Panc1 (cell line): ENCODE results near the gene CCDC85C. TPM values are rescaled to one million over a fixed set of nuclear protein-coding genes. Genes with fewer than 3 reads are reported as not detected.

Experiments
- ATAC-seq: fragments of 200-7000 bp; cut with Tn5 transposase; 2 replicates; pipeline ENCODE4 v1.9.1; 2020; ENCODE audit warnings: mild to moderate bottlenecking, moderate library complexity
- BruUV-seq: library from RNA; stranded (reverse); fragments of 400-500 nt; replicated peaks from 2 replicates; lab custom pipeline; 2021; lab: Mats Ljungman, UMichigan
- CTCF ChIA-PET: fragments of 300-600 bp; sonication (Branson Sonifier 250); formaldehyde crosslinking; loops from one replicate; lab custom pipeline; 2022; ENCODE audit warnings: antibody characterized with exemption; lab: Charles Lee
- POLR2A ChIA-PET: fragments of 300-600 bp; sonication (Branson Sonifier 250); formaldehyde crosslinking; loops from one replicate; lab custom pipeline; 2022; ENCODE audit warnings: antibody characterized with exemption; lab: Charles Lee
- DNase-seq: peaks from one replicate; pipeline ENCODE4 v3.0.0-alpha.2; 2010; ENCODE audit warnings: low read depth, low spot score
- H3K27ac ChIP-seq: 2 replicates; pipeline ENCODE4 v1.5.1; 2011; ENCODE audit warnings: mild to moderate bottlenecking, low read length, inconsistent platforms
- H3K27me3 ChIP-seq: fragments of 200-500 bp; sonication (Bioruptor generic); 2 replicates; pipeline ENCODE4 v1.6.0; 2014; ENCODE audit warnings: low read length, inconsistent platforms; ENCODE audit not compliant: control insufficient read depth, insufficient read depth
- H3K36me3 ChIP-seq: fragments of 200-500 bp; sonication (Bioruptor generic); 2 replicates; pipeline ENCODE4 v1.5.1; 2014; ENCODE audit warnings: inconsistent platforms, mild to moderate bottlenecking, low read length, moderate library complexity; ENCODE audit not compliant: control insufficient read depth, insufficient read depth
- H3K4me1 ChIP-seq: 2 replicates; pipeline ENCODE4 v1.5.1; 2011; ENCODE audit warnings: inconsistent platforms, mild to moderate bottlenecking, low read length, moderate library complexity; ENCODE audit not compliant: control insufficient read depth, insufficient read depth
- H3K4me3 ChIP-seq, 2 experiments: 2 replicates each; pipeline ENCODE4 v1.5.1; 2011 to 2012; ENCODE audit warnings: low read depth in 2 of 2, low read length in 2 of 2, mild to moderate bottlenecking in 2 of 2, inconsistent platforms in 1 of 2, moderate library complexity in 1 of 2
- H3K9me3 ChIP-seq: fragments of 200-500 bp; sonication (Bioruptor generic); 2 replicates; pipeline ENCODE4 v1.5.1; 2014; ENCODE audit warnings: low read depth, mild to moderate bottlenecking, inconsistent platforms, low read length, moderate library complexity; ENCODE audit not compliant: control insufficient read depth, insufficient read depth
- POLR2AphosphoS5 ChIP-seq: IDR thresholded peaks from 2 replicates; pipeline ENCODE4 v1.6.1; 2012; ENCODE audit warnings: mild to moderate bottlenecking, low read depth, low read length, moderate library complexity
- SIN3A ChIP-seq: IDR thresholded peaks from 2 replicates; pipeline ENCODE4 v1.6.1; 2012; ENCODE audit warnings: low read depth, mild to moderate bottlenecking, low read length, moderate library complexity, borderline replicate concordance; ENCODE audit not compliant: insufficient read depth
- TCF7L2 ChIP-seq: IDR thresholded peaks from 2 replicates; pipeline ENCODE4 v1.6.1; 2011; ENCODE audit warnings: mild to moderate bottlenecking, low read depth, low read length, inconsistent platforms
- in situ Hi-C: cut with HindIII; loops from 2 replicates; pipeline ENCODE4 v1.10.0; 2016; ENCODE audit warnings: low sequenced_read_pairs, low pct_unique_long_range_greater_than_20kb
- intact Hi-C: fragments of 100-400 bp; cut with micrococcal nuclease; formaldehyde crosslinking; loops from one replicate; pipeline ENCODE4 v1.10.0; 2022; ENCODE audit not compliant: unreplicated experiment
- total RNA-seq: library from RNA; stranded (reverse); gene quantifications from one replicate; pipeline ENCODE4 v1.2.1, GENCODE V29; 2021; ENCODE audit not compliant: unreplicated experiment
- TF ChIP-seq, protein P1 (sequence below), 2 experiments: IDR thresholded peaks; 2 replicates each; pipeline ENCODE4 v1.6.1; 2011 to 2012; ENCODE audit warnings: low read depth in 2 of 2, control low read depth in 1 of 2, low read length in 1 of 2, mild to moderate bottlenecking in 1 of 2, moderate library complexity in 1 of 2; ENCODE audit not compliant: insufficient read depth in 1 of 2
- TF ChIP-seq, protein P2 (sequence below): fragments of 450-650 bp; IDR thresholded peaks from 2 replicates; pipeline ENCODE4 v1.5.1; 2017; ENCODE audit warnings: mild to moderate bottlenecking

The CCDC85C gene
- total RNA-seq, 1 experiment from 2014 or later = 96.6 TPM

DNA sequence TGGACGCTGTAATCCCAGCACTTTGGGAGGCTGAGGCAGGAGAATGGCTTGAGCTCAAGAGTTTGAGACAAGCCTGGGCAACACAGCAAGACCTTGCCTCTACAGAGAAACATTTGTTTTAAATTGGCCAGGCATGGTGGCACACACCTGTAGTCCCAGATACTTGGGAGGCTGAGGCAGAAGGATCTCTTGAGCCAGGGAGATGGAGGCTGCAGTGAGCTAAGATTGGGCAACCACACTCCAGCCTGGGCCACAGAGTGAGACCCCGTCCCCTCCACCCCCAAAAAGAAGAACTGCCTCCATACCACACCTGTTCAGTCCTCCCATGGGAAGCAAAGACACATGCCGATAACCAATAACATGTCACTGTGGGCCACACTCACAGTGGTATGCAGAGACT, 19.2 kb downstream of the CCDC85C start:
- Histone ChIP-seq H3K9me3 (no peaks in the 10 kb centered on the region), H3K27ac (no peak overlapping the region), H3K4me1 (peaks cover 38% of the 10 kb centered on the region), H3K27me3 (no peaks in the 10 kb centered on the region), H3K4me3 (no peak overlapping the region), H3K36me3 (no peaks in the 10 kb centered on the region)
- no peak for DNase-seq
- in situ Hi-C loops (no loop called here), intact Hi-C loops (no loop called here)
- no peak for ATAC-seq
- CTCF ChIA-PET = interaction anchor here (0.6 kb wide), 1 partner anchor 43 kb away, joined by 4 read pairs; no protein-coding TSS in a partner anchor
- no peak for TF ChIP-seq SIN3A
- TF ChIP-seq, protein P1, sequence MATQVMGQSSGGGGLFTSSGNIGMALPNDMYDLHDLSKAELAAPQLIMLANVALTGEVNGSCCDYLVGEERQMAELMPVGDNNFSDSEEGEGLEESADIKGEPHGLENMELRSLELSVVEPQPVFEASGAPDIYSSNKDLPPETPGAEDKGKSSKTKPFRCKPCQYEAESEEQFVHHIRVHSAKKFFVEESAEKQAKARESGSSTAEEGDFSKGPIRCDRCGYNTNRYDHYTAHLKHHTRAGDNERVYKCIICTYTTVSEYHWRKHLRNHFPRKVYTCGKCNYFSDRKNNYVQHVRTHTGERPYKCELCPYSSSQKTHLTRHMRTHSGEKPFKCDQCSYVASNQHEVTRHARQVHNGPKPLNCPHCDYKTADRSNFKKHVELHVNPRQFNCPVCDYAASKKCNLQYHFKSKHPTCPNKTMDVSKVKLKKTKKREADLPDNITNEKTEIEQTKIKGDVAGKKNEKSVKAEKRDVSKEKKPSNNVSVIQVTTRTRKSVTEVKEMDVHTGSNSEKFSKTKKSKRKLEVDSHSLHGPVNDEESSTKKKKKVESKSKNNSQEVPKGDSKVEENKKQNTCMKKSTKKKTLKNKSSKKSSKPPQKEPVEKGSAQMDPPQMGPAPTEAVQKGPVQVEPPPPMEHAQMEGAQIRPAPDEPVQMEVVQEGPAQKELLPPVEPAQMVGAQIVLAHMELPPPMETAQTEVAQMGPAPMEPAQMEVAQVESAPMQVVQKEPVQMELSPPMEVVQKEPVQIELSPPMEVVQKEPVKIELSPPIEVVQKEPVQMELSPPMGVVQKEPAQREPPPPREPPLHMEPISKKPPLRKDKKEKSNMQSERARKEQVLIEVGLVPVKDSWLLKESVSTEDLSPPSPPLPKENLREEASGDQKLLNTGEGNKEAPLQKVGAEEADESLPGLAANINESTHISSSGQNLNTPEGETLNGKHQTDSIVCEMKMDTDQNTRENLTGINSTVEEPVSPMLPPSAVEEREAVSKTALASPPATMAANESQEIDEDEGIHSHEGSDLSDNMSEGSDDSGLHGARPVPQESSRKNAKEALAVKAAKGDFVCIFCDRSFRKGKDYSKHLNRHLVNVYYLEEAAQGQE (IDR thresholded peaks at IDR 0.05; ENCODE audit: insufficient read depth in 1 of 2, low read depth in 2 of 2, low read length in 1 of 2) = no peak
- no peak for TF ChIP-seq TCF7L2
- TF ChIP-seq, protein P2, sequence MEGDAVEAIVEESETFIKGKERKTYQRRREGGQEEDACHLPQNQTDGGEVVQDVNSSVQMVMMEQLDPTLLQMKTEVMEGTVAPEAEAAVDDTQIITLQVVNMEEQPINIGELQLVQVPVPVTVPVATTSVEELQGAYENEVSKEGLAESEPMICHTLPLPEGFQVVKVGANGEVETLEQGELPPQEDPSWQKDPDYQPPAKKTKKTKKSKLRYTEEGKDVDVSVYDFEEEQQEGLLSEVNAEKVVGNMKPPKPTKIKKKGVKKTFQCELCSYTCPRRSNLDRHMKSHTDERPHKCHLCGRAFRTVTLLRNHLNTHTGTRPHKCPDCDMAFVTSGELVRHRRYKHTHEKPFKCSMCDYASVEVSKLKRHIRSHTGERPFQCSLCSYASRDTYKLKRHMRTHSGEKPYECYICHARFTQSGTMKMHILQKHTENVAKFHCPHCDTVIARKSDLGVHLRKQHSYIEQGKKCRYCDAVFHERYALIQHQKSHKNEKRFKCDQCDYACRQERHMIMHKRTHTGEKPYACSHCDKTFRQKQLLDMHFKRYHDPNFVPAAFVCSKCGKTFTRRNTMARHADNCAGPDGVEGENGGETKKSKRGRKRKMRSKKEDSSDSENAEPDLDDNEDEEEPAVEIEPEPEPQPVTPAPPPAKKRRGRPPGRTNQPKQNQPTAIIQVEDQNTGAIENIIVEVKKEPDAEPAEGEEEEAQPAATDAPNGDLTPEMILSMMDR = no peak
- no peak for TF ChIP-seq POLR2AphosphoS5
- BruUV-seq = no TSS peak
- POLR2A ChIA-PET = no interaction called here

DNA sequence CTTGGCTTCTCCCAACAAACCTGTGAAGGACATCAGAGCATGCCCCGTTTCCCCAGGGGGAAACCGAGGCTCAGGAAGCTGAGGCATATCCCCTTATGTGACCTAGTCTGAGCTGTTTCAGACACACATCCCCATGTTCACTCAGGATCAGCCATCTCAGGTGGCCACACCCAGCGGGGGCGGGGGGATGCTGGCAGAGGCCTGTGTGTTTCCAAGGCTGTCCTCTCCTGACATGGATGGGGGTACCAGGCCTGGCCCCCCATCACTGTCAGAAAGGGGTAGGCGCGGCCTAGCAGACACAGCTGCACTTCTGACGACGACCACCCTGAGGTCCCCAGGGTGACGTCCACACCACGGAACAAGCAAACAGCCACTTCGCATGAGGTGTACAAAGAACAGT, 22.1 kb downstream of the CCDC85C start:
- no peaks in the 10 kb centered on the region for H3K27me3 ChIP-seq
- H3K4me1 ChIP-seq = peaks cover 31% of the 10 kb centered on the region
- no peak for DNase-seq
- no peak overlapping the region for H3K4me3 ChIP-seq
- CTCF ChIA-PET = no interaction called here
- no TSS peak for BruUV-seq
- POLR2A ChIA-PET = no interaction called here
- TF ChIP-seq SIN3A (no peak), TCF7L2 (no peak), POLR2AphosphoS5 (no peak)
- TF ChIP-seq, protein P1 (IDR thresholded peaks at IDR 0.05; ENCODE audit: insufficient read depth in 1 of 2, low read depth in 2 of 2, low read length in 1 of 2) = no peak
- TF ChIP-seq, protein P2 = no peak
- intact Hi-C loops = no loop called here
- H3K9me3 ChIP-seq = no peaks in the 10 kb centered on the region
- H3K36me3 ChIP-seq = no peaks in the 10 kb centered on the region
- in situ Hi-C loops = no loop called here
- ATAC-seq = no peak
- no peak overlapping the region for H3K27ac ChIP-seq
